ENCODE measurements around the gene ZC3H8.

- TF ChIP-seq, protein P1, sequence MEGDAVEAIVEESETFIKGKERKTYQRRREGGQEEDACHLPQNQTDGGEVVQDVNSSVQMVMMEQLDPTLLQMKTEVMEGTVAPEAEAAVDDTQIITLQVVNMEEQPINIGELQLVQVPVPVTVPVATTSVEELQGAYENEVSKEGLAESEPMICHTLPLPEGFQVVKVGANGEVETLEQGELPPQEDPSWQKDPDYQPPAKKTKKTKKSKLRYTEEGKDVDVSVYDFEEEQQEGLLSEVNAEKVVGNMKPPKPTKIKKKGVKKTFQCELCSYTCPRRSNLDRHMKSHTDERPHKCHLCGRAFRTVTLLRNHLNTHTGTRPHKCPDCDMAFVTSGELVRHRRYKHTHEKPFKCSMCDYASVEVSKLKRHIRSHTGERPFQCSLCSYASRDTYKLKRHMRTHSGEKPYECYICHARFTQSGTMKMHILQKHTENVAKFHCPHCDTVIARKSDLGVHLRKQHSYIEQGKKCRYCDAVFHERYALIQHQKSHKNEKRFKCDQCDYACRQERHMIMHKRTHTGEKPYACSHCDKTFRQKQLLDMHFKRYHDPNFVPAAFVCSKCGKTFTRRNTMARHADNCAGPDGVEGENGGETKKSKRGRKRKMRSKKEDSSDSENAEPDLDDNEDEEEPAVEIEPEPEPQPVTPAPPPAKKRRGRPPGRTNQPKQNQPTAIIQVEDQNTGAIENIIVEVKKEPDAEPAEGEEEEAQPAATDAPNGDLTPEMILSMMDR (conservative IDR thresholded peaks at IDR 0.05; ENCODE audit: low read length): no peak
- no peak for TF ChIP-seq EZH2phosphoT487 (IDR thresholded peaks at IDR 0.05; ENCODE audit: borderline replicate concordance)
Observed at GRCh38 chr2:112253261-112253815, 1.5 kb downstream of the ZC3H8 start.

Data from Loucy (cell line).